ENCODE data around the gene ADGRF3. TPM values are rescaled to one million over a fixed set of nuclear protein-coding genes. Genes with fewer than 3 reads are reported as not detected.

ADGRF3 gene, protein sequence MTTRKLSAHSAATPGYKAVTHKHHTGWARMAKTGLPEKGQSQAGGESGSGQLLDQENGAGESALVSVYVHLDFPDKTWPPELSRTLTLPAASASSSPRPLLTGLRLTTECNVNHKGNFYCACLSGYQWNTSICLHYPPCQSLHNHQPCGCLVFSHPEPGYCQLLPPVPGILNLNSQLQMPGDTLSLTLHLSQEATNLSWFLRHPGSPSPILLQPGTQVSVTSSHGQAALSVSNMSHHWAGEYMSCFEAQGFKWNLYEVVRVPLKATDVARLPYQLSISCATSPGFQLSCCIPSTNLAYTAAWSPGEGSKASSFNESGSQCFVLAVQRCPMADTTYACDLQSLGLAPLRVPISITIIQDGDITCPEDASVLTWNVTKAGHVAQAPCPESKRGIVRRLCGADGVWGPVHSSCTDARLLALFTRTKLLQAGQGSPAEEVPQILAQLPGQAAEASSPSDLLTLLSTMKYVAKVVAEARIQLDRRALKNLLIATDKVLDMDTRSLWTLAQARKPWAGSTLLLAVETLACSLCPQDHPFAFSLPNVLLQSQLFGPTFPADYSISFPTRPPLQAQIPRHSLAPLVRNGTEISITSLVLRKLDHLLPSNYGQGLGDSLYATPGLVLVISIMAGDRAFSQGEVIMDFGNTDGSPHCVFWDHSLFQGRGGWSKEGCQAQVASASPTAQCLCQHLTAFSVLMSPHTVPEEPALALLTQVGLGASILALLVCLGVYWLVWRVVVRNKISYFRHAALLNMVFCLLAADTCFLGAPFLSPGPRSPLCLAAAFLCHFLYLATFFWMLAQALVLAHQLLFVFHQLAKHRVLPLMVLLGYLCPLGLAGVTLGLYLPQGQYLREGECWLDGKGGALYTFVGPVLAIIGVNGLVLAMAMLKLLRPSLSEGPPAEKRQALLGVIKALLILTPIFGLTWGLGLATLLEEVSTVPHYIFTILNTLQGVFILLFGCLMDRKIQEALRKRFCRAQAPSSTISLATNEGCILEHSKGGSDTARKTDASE
- 2.1 TPM in 1 of 2 replicates, not detected in the other for total RNA-seq (2014; rRNA removed; shearing (Covaris generic))

DNA sequence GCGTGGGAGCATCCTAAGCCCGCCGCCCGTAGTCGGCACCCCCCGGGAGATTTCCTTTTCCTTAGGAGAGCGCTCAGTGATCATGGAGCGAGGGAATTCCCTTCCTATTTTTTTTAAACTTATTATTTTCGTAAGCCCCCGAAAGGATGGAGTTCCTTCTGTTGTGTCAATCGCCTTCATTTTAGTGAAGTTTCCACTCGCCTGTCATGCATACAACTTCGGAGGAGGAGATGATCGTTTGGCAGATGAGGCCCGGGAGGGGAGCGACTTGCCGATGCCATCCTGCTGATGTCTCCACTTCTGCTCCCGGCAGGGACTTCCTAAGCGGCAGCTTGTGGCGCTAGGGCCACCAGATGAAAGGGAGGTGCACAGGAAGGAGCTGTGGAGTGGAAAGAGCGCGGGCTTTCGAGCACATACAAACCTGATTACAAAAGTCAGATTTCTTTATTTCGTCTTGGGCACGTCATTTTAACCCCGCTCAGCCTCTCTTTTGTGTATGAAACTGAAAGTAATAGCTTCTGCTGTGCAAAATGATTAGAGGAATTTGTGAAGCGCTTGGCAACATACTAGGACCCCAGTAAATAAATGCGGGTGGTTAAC, at the start of gene ADGRF3:
ADGRF3 (minus strand) TSS at position 336 of the 600 bp plus-strand sequence. CDS start 555 bp downstream, outside the sequence.

DNA sequence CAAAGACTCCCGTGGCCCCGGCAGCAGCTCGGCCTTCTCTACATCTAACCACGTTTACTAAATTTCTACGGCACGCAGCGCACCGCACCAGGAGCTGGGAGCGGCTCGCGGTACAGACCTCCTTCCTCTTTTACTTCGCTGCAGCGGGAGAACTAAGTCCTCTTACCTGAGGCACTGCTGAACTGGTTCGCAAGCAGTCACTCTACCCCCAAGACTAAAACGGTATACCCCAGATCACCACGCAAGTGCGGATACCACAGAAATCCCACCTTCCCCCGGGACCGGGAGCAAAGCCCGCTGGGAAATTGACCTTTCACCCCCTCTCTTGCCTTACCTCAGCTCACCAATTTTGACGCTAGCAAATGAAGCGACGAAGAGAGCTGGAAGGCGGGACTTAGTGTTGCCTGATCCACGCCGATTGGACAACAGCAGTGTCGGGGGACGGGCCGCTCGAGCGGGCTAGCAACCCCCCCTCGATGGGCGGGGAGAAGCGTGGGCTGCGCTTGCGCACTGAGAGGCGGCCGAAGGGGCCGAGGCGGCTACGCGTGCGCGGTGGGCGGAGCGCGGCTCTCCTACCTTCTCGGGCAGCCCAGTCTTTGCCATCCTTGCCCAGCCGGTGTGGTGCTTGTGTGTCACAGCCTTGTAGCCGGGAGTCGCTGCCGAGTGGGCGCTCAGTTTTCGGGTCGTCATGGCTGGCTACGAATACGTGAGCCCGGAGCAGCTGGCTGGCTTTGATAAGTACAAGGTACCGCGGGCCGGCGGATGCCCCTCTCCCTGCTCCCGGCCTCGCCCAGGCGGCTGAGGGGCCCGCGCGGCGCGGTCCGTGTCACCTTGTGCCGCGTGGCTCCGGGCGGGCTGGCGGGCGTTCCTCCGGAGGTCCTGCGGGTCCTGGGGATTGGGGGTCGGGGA, 790 bp downstream of the ADGRF3 start, which contains the start of gene SELENOI:
SELENOI (plus strand) TSS at position 599 of the 909 bp plus-strand sequence; CDS start at position 689, 90 bp downstream.

Other genes with a start within 250 kb of the ADGRF3 start
- gene GAREM2, start 173.7 kb downstream of the ADGRF3 start, total RNA-seq (2014; rRNA removed; shearing (Covaris generic)): 2.4 and 3.5 TPM in 2 replicates
- 113 and 127 TPM in 2 replicates for gene HADHA, start 102.2 kb downstream of the ADGRF3 start, total RNA-seq (2014; rRNA removed; shearing (Covaris generic))
- 60.5 and 60.7 TPM in 2 replicates for gene HADHB, start 101.8 kb downstream of the ADGRF3 start, total RNA-seq (2014; rRNA removed; shearing (Covaris generic))
- gene SELENOI, start 646 bp downstream of the ADGRF3 start, total RNA-seq (2014; rRNA removed; shearing (Covaris generic)): 23.8 and 30.5 TPM in 2 replicates
- gene DRC1, start 55.1 kb upstream of the ADGRF3 start, total RNA-seq (2014; rRNA removed; shearing (Covaris generic)): not detected in 2 replicates
- gene OTOF, start 131.3 kb upstream of the ADGRF3 start, total RNA-seq (2014; rRNA removed; shearing (Covaris generic)): not detected in 2 replicates

Measured in A375 (cell line).